ENCODE measurements around the gene ADAM10. TPM values are rescaled to one million over a fixed set of nuclear protein-coding genes. Genes with fewer than 3 reads are reported as not detected.

Gene ADAM10
- total and polyA plus RNA-seq, 2 of the 8 experiments (the other 6 are each of a cell fraction or from before 2014, with no cell fraction given) = 46.5 to 163 TPM

DNA sequence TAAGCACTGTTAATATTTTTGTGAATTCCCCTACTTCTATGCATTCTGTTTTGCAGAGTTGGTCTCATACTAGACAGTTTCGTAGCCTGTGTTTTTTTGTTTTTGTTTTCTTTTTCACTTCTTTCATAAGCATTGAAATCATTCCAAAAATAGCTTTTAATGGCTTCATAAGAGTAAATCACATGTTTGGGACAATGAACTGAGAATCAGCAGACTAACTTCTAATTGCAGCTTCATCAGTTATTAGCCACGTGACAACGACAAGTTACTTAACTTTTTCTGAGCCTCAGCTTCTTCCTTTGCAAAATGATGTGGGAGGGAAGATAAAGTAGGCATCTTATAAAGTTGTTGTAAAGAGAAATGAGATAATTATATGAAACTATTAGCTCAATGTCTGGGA, 193.0 kb downstream of the ADAM10 start:
- H3K9ac ChIP-seq (replicated peaks in 1 of 4; ENCODE audit: extremely low read depth in 1 of 4, low read depth in 3 of 4, low read length in 3 of 4) = no peak overlapping the region
- no peak for DNase-seq (ENCODE audit: low read depth in 1 of 2, low spot score in 2 of 2)
- no peak overlapping the region for H4K91ac ChIP-seq (replicated peaks; ENCODE audit: insufficient read length, low read length)
- CTCF ChIA-PET (ENCODE audit: partially characterized antibody) = interaction anchor here (0.5 to 2.1 kb wide), 5 partner anchors 12 to 103 kb away, joined by 3 to 5 read pairs (median 4); no protein-coding TSS in a partner anchor
- H2BK15ac ChIP-seq (ENCODE audit: low read length) = no peak overlapping the region
- TF ChIP-seq RNF2 (IDR thresholded peaks at IDR 0.05; ENCODE audit: borderline replicate concordance, low read depth, low read length, missing control alignments, poor library complexity, severe bottlenecking) = no peak
- TF ChIP-seq SP1 (IDR thresholded peaks at IDR 0.05; ENCODE audit: low read depth, low read length) = no peak
- TF ChIP-seq EP300 (IDR thresholded peaks at IDR 0.05; ENCODE audit: borderline replicate concordance in 1 of 2, low read depth in 2 of 2, low read length in 2 of 2) = no peak
- TF ChIP-seq SAP30 (IDR thresholded peaks at IDR 0.05; ENCODE audit: insufficient read depth, insufficient replicate concordance, low read length) = no peak
- TF ChIP-seq BRCA1 (IDR thresholded peaks at IDR 0.05; ENCODE audit: low read depth, low read length) = no peak
- TF ChIP-seq BACH1 (IDR thresholded peaks at IDR 0.05; ENCODE audit: low read length) = no peak
- TF ChIP-seq FOSL1 (IDR thresholded peaks at IDR 0.05; ENCODE audit: insufficient read depth, low read depth, low read length) = no peak
- H3K36me3 ChIP-seq (ENCODE audit: control insufficient read depth in 2 of 4, insufficient read depth in 4 of 4, low read length in 3 of 4) = no peaks in the 10 kb centered on the region
- no peak overlapping the region for H3K18ac ChIP-seq (ENCODE audit: extremely low read depth, low read length)
- no peak overlapping the region for H3K56ac ChIP-seq (replicated peaks; ENCODE audit: insufficient read length, low read depth, low read length)
- peaks cover 0 to 7% (median 3%) of the 10 kb centered on the region in 4 experiments; a peak in 4 of 7 replicates for H3K4me1 ChIP-seq (replicated peaks in 1 of 4; ENCODE audit: control insufficient read depth in 3 of 4, insufficient read depth in 4 of 4, low read length in 3 of 4)
- POLR2A ChIA-PET (ENCODE audit: partially characterized antibody) = no interaction called here
- no peaks in the 10 kb centered on the region for H4K20me1 ChIP-seq (replicated peaks in 1 of 2; ENCODE audit: control insufficient read depth in 1 of 2, insufficient read depth in 2 of 2, low read length in 2 of 2)
- no peak overlapping the region for H3K23ac ChIP-seq (ENCODE audit: insufficient read length)
- H3K14ac ChIP-seq (ENCODE audit: insufficient read length) = no peak overlapping the region
- FAIRE-seq = no peak
- H2AK5ac ChIP-seq (ENCODE audit: low read depth, low read length) = no peak overlapping the region
- H3K79me1 ChIP-seq (ENCODE audit: low read depth, low read length) = no peaks in the 10 kb centered on the region
- H2AFZ ChIP-seq (ENCODE audit: low read length) = no peak overlapping the region
- no peak overlapping the region for H4K5ac ChIP-seq (ENCODE audit: insufficient read length, low read depth, low read length)
- no peak overlapping the region for H3K4ac ChIP-seq (replicated peaks; ENCODE audit: insufficient read length, low read depth, low read length)
- no peak overlapping the region for H3K27ac ChIP-seq (ENCODE audit: low read depth, low read length)
- no peaks in the 10 kb centered on the region for H3K23me2 ChIP-seq (ENCODE audit: low read depth, low read length)
- WGBS, 2 experiments (ENCODE audit: extremely low coverage in 1 of 2, insufficient coverage in 1 of 2, insufficient read length in 1 of 2, insufficient replicate concordance in 2 of 2, low coverage in 1 of 2, low lambda C conversion rate in 2 of 2, missing lambda C conversion rate in 1 of 2) = 91% methylated on average over 3 of the region's 3 CpGs; no CpG with 5 or more reads in 1 of the 2 experiments
- H2BK120ac ChIP-seq (replicated peaks; ENCODE audit: low read depth, low read length) = no peak overlapping the region
- H4K8ac ChIP-seq (ENCODE audit: extremely low read depth, insufficient read depth, low read length) = no peak overlapping the region
- H3K9me3 ChIP-seq (ENCODE audit: insufficient read depth in 2 of 2, low read depth in 1 of 2, low read length in 1 of 2) = peaks cover 7 to 8% of the 10 kb centered on the region in 2 experiments; a peak in 3 of 4 replicates
- no peak overlapping the region for H3K4me2 ChIP-seq (ENCODE audit: insufficient read depth in 1 of 2, low read depth in 2 of 2, low read length in 2 of 2)
- H2BK12ac ChIP-seq (ENCODE audit: low read depth, low read length) = no peak overlapping the region
- no peaks in the 10 kb centered on the region; a peak in 1 of 7 replicates for H3K27me3 ChIP-seq (replicated peaks in 1 of 4; ENCODE audit: control insufficient read depth in 3 of 4, extremely low read depth in 1 of 4, insufficient read depth in 3 of 4, low read length in 3 of 4)
- H3K4me3 ChIP-seq (ENCODE audit: extremely low read depth in 1 of 4, insufficient read depth in 2 of 4, low read depth in 3 of 4, low read length in 4 of 4) = no peak overlapping the region
- H2BK5ac ChIP-seq (ENCODE audit: low read depth, low read length) = no peak overlapping the region
- H2BK20ac ChIP-seq (ENCODE audit: low read length) = no peak overlapping the region
- H3K79me2 ChIP-seq (ENCODE audit: control insufficient read depth in 1 of 2, insufficient read depth in 2 of 2, low read length in 2 of 2) = no peaks in the 10 kb centered on the region

Measured in H1 (cell line).